ENCODE measurements around the gene MAPKAP1.

The MAPKAP1 gene

GRCh38 chr9:125495172-125496119, 211.6 kb downstream of the MAPKAP1 start:
- no peak overlapping the region for H3K27ac ChIP-seq (ENCODE audit: low read length)
- H3K27me3 ChIP-seq (ENCODE audit: control insufficient read depth, insufficient read depth, low read length): no peaks in the 10 kb centered on the region
- no peaks in the 10 kb centered on the region for H3K36me3 ChIP-seq (ENCODE audit: control insufficient read depth, low read depth, low read length)
- no peak overlapping the region for H3K9ac ChIP-seq (ENCODE audit: low read length)
- H3K4me3 ChIP-seq (ENCODE audit: low read length): no peak overlapping the region
- H3K4me1 ChIP-seq (ENCODE audit: control insufficient read depth, low read depth, low read length): peaks cover 28% of the 10 kb centered on the region
- no peaks in the 10 kb centered on the region for H3K9me3 ChIP-seq (ENCODE audit: control insufficient read depth, low read depth, low read length)

- H3K36me3 ChIP-seq (ENCODE audit: control insufficient read depth, low read depth, low read length): no peaks in the 10 kb centered on the region
- no peak overlapping the region for H3K9ac ChIP-seq (ENCODE audit: low read length)
- no peaks in the 10 kb centered on the region for H3K9me3 ChIP-seq (ENCODE audit: control insufficient read depth, low read depth, low read length)
- H3K27me3 ChIP-seq (ENCODE audit: control insufficient read depth, insufficient read depth, low read length): no peaks in the 10 kb centered on the region
- peaks cover 28% of the 10 kb centered on the region for H3K4me1 ChIP-seq (ENCODE audit: control insufficient read depth, low read depth, low read length)
- no peak overlapping the region for H3K27ac ChIP-seq (ENCODE audit: low read length)
- H3K4me3 ChIP-seq (ENCODE audit: low read length): no peak overlapping the region
Measured at GRCh38 chr9:125494653-125494915, 212.4 kb downstream of the MAPKAP1 start.

GRCh38 chr9:125493881-125494652, 212.9 kb downstream of the MAPKAP1 start:
- Histone ChIP-seq H3K27ac (ENCODE audit: low read length) (no peak overlapping the region), H3K9ac (ENCODE audit: low read length) (no peak overlapping the region), H3K9me3 (ENCODE audit: control insufficient read depth, low read depth, low read length) (no peaks in the 10 kb centered on the region), H3K4me1 (ENCODE audit: control insufficient read depth, low read depth, low read length) (peaks cover 28% of the 10 kb centered on the region), H3K36me3 (ENCODE audit: control insufficient read depth, low read depth, low read length) (no peaks in the 10 kb centered on the region), H3K27me3 (ENCODE audit: control insufficient read depth, insufficient read depth, low read length) (no peaks in the 10 kb centered on the region), H3K4me3 (ENCODE audit: low read length) (no peak overlapping the region)

GRCh38 chr9:125493384-125493783, 213.6 kb downstream of the MAPKAP1 start:
- H3K9me3 ChIP-seq (ENCODE audit: control insufficient read depth, low read depth, low read length): no peaks in the 10 kb centered on the region
- no peak overlapping the region for H3K4me3 ChIP-seq (ENCODE audit: low read length)
- H3K36me3 ChIP-seq (ENCODE audit: control insufficient read depth, low read depth, low read length): no peaks in the 10 kb centered on the region
- H3K4me1 ChIP-seq (ENCODE audit: control insufficient read depth, low read depth, low read length): peaks cover 28% of the 10 kb centered on the region
- H3K27me3 ChIP-seq (ENCODE audit: control insufficient read depth, insufficient read depth, low read length): no peaks in the 10 kb centered on the region
- H3K9ac ChIP-seq (ENCODE audit: low read length): no peak overlapping the region
- no peak overlapping the region for H3K27ac ChIP-seq (ENCODE audit: low read length)

- Histone ChIP-seq H3K27ac (ENCODE audit: low read length) (no peak overlapping the region), H3K4me3 (ENCODE audit: low read length) (no peak overlapping the region), H3K9me3 (ENCODE audit: control insufficient read depth, low read depth, low read length) (no peaks in the 10 kb centered on the region)
Measured at GRCh38 chr9:125492719-125493118, 214.3 kb downstream of the MAPKAP1 start.

GRCh38 chr9:125487842-125488241, 219.2 kb downstream of the MAPKAP1 start:
- Histone ChIP-seq H3K4me1 (ENCODE audit: control insufficient read depth, low read depth, low read length) (no peaks in the 10 kb centered on the region), H3K4me3 (ENCODE audit: low read length) (no peak overlapping the region), H3K27me3 (ENCODE audit: control insufficient read depth, insufficient read depth, low read length) (no peaks in the 10 kb centered on the region), H3K9me3 (ENCODE audit: control insufficient read depth, low read depth, low read length) (no peaks in the 10 kb centered on the region), H3K36me3 (ENCODE audit: control insufficient read depth, low read depth, low read length) (no peaks in the 10 kb centered on the region), H3K27ac (ENCODE audit: low read length) (no peak overlapping the region), H3K9ac (ENCODE audit: low read length) (no peak overlapping the region)

More at GRCh38 chr9:125492719-125493118, 214.3 kb downstream of the MAPKAP1 start:
- H3K27me3 ChIP-seq (ENCODE audit: control insufficient read depth, insufficient read depth, low read length): no peaks in the 10 kb centered on the region
- no peaks in the 10 kb centered on the region for H3K36me3 ChIP-seq (ENCODE audit: control insufficient read depth, low read depth, low read length)
- peaks cover 28% of the 10 kb centered on the region for H3K4me1 ChIP-seq (ENCODE audit: control insufficient read depth, low read depth, low read length)
- no peak overlapping the region for H3K9ac ChIP-seq (ENCODE audit: low read length)

GRCh38 chr9:125486576-125486975, 220.4 kb downstream of the MAPKAP1 start:
- H3K4me1 ChIP-seq (ENCODE audit: control insufficient read depth, low read depth, low read length): no peaks in the 10 kb centered on the region
- H3K4me3 ChIP-seq (ENCODE audit: low read length): no peak overlapping the region
- H3K27ac ChIP-seq (ENCODE audit: low read length): no peak overlapping the region
- no peaks in the 10 kb centered on the region for H3K27me3 ChIP-seq (ENCODE audit: control insufficient read depth, insufficient read depth, low read length)
- no peaks in the 10 kb centered on the region for H3K36me3 ChIP-seq (ENCODE audit: control insufficient read depth, low read depth, low read length)
- H3K9me3 ChIP-seq (ENCODE audit: control insufficient read depth, low read depth, low read length): no peaks in the 10 kb centered on the region
- H3K9ac ChIP-seq (ENCODE audit: low read length): no peak overlapping the region

- Histone ChIP-seq H3K9me3 (ENCODE audit: control insufficient read depth, low read depth, low read length) (no peaks in the 10 kb centered on the region), H3K27me3 (ENCODE audit: control insufficient read depth, insufficient read depth, low read length) (no peaks in the 10 kb centered on the region), H3K27ac (ENCODE audit: low read length) (no peak overlapping the region), H3K36me3 (ENCODE audit: control insufficient read depth, low read depth, low read length) (no peaks in the 10 kb centered on the region), H3K4me3 (ENCODE audit: low read length) (no peak overlapping the region), H3K9ac (ENCODE audit: low read length) (no peak overlapping the region), H3K4me1 (ENCODE audit: control insufficient read depth, low read depth, low read length) (no peaks in the 10 kb centered on the region)
Measured at GRCh38 chr9:125486152-125486508, 220.9 kb downstream of the MAPKAP1 start.

GRCh38 chr9:125485471-125486151, 221.4 kb downstream of the MAPKAP1 start:
- Histone ChIP-seq H3K27me3 (ENCODE audit: control insufficient read depth, insufficient read depth, low read length) (no peaks in the 10 kb centered on the region), H3K9ac (ENCODE audit: low read length) (no peak overlapping the region), H3K4me1 (ENCODE audit: control insufficient read depth, low read depth, low read length) (no peaks in the 10 kb centered on the region), H3K4me3 (ENCODE audit: low read length) (no peak overlapping the region), H3K27ac (ENCODE audit: low read length) (no peak overlapping the region), H3K9me3 (ENCODE audit: control insufficient read depth, low read depth, low read length) (no peaks in the 10 kb centered on the region), H3K36me3 (ENCODE audit: control insufficient read depth, low read depth, low read length) (no peaks in the 10 kb centered on the region)

GRCh38 chr9:125484350-125485282, 222.4 kb downstream of the MAPKAP1 start:
- no peak overlapping the region for H3K27ac ChIP-seq (ENCODE audit: low read length)
- H3K36me3 ChIP-seq (ENCODE audit: control insufficient read depth, low read depth, low read length): no peaks in the 10 kb centered on the region
- no peak overlapping the region for H3K4me3 ChIP-seq (ENCODE audit: low read length)
- no peak overlapping the region for H3K9ac ChIP-seq (ENCODE audit: low read length)
- no peaks in the 10 kb centered on the region for H3K4me1 ChIP-seq (ENCODE audit: control insufficient read depth, low read depth, low read length)
- H3K9me3 ChIP-seq (ENCODE audit: control insufficient read depth, low read depth, low read length): no peaks in the 10 kb centered on the region
- no peaks in the 10 kb centered on the region for H3K27me3 ChIP-seq (ENCODE audit: control insufficient read depth, insufficient read depth, low read length)

GRCh38 chr9:125483697-125484096, 223.3 kb downstream of the MAPKAP1 start:
- Histone ChIP-seq H3K4me3 (ENCODE audit: low read length) (no peak overlapping the region), H3K27me3 (ENCODE audit: control insufficient read depth, insufficient read depth, low read length) (no peaks in the 10 kb centered on the region), H3K9me3 (ENCODE audit: control insufficient read depth, low read depth, low read length) (no peaks in the 10 kb centered on the region), H3K36me3 (ENCODE audit: control insufficient read depth, low read depth, low read length) (no peaks in the 10 kb centered on the region), H3K4me1 (ENCODE audit: control insufficient read depth, low read depth, low read length) (no peaks in the 10 kb centered on the region), H3K9ac (ENCODE audit: low read length) (no peak overlapping the region), H3K27ac (ENCODE audit: low read length) (no peak overlapping the region)

All from iPS-18a (cell line).